PC-9 (cell line): ENCODE results near the gene ERG. TPM values are rescaled to one million over a fixed set of nuclear protein-coding genes. Genes with fewer than 3 reads are reported as not detected.

Experiments
- BruUV-seq: library from RNA; stranded (reverse); fragments of 400-500 nt; replicated peaks from 2 replicates; lab custom pipeline; 2021; lab: Mats Ljungman, UMichigan
- CTCF ChIA-PET: fragments of 300-600 bp; sonication (Branson Sonifier 250); formaldehyde crosslinking; loops from one replicate; lab custom pipeline; 2022; ENCODE audit warnings: antibody characterized with exemption; lab: Charles Lee
- POLR2A ChIA-PET: fragments of 300-600 bp; sonication (Branson Sonifier 250); formaldehyde crosslinking; loops from one replicate; lab custom pipeline; 2022; ENCODE audit warnings: antibody characterized with exemption; ENCODE audit not compliant: unreplicated experiment; lab: Charles Lee
- DNase-seq, 2 experiments: peaks; one replicate each; pipeline versions ENCODE4 v3.0.0 to v3.0.0-alpha.2; 2015 to 2022; ENCODE audit warnings: mixed read lengths in 1 of 2
- H2AFZ ChIP-seq: fragments of 200-600 bp; sonication (generic); 2 replicates; pipeline ENCODE4 v1.8.1; 2017; ENCODE audit warnings: antibody characterized with exemption
- H3F3A ChIP-seq: fragments of 200-600 bp; sonication (generic); 2 replicates; pipeline ENCODE4 v1.8.1; 2017; ENCODE audit warnings: antibody characterized with exemption, mild to moderate bottlenecking, low read depth; ENCODE audit not compliant: insufficient read depth
- H3K27ac ChIP-seq: fragments of 200-600 bp; sonication (generic); 2 replicates; pipeline ENCODE4 v1.6.1; 2016; ENCODE audit warnings: mixed run types
- H3K27me3 ChIP-seq: fragments of 200-600 bp; sonication (generic); 2 replicates; pipeline ENCODE4 v1.6.1; 2016; ENCODE audit warnings: low read depth, mixed run types; ENCODE audit not compliant: insufficient read depth
- H3K36me3 ChIP-seq: fragments of 200-600 bp; sonication (generic); 2 replicates; pipeline ENCODE4 v1.6.1; 2016; ENCODE audit warnings: low read depth, mixed run types
- H3K4me1 ChIP-seq: fragments of 200-600 bp; sonication (generic); replicated peaks from 2 replicates; pipeline ENCODE4 v1.6.1; 2016; ENCODE audit warnings: mixed run types; ENCODE audit not compliant: insufficient read depth
- H3K4me2 ChIP-seq: fragments of 200-600 bp; sonication (generic); 2 replicates; pipeline ENCODE4 v1.6.1; 2017; ENCODE audit warnings: mixed run types
- H3K4me3 ChIP-seq: fragments of 200-600 bp; sonication (generic); 2 replicates; pipeline ENCODE4 v1.6.1; 2016; ENCODE audit warnings: mixed run types
- H3K79me2 ChIP-seq: fragments of 200-600 bp; sonication (generic); 2 replicates; pipeline ENCODE4 v1.6.1; 2017; ENCODE audit warnings: low read depth, mixed run types
- H3K9me2 ChIP-seq: fragments of 200-600 bp; sonication (generic); 2 replicates; pipeline ENCODE4 v1.8.1; 2017; ENCODE audit warnings: mild to moderate bottlenecking; ENCODE audit not compliant: insufficient read depth
- H3K9me3 ChIP-seq: fragments of 200-600 bp; sonication (generic); 2 replicates; pipeline ENCODE4 v1.8.1; 2016; ENCODE audit warnings: low read depth; ENCODE audit not compliant: insufficient read depth
- H4K20me1 ChIP-seq: fragments of 200-600 bp; sonication (generic); 2 replicates; pipeline ENCODE4 v1.8.1; 2017; ENCODE audit not compliant: insufficient read depth
- CTCF ChIP-seq: fragments of 200-600 bp; sonication (generic); conservative IDR thresholded peaks from 2 replicates; pipeline ENCODE4 v1.6.1; 2017; ENCODE audit warnings: mixed run types, antibody characterized with exemption, mild to moderate bottlenecking, moderate library complexity
- EZH2 ChIP-seq: fragments of 200-600 bp; sonication (generic); IDR thresholded peaks from 2 replicates; pipeline ENCODE4 v1.8.0; 2017; ENCODE audit warnings: antibody characterized with exemption, low read depth
- intact Hi-C: fragments of 100-400 bp; cut with micrococcal nuclease; formaldehyde crosslinking; loops from one replicate; pipeline ENCODE4 v1.10.0; 2022; ENCODE audit not compliant: unreplicated experiment
- total RNA-seq: library from RNA; stranded (reverse); gene quantifications from 2 replicates; pipeline ENCODE4 v1.2.3, GENCODE V29; 2021

Gene ERG
- total RNA-seq, 1 experiment from 2014 or later = not detected

GRCh38 chr21:38358666-38359065, 139.6 kb downstream of the ERG start:
- intact Hi-C loops = loop anchor here (10.0 kb wide), 1 partner anchor 644 kb away; no protein-coding TSS in a partner anchor
- no peak overlapping the region for H3K4me2 ChIP-seq
- no TSS peak for BruUV-seq

GRCh38 chr21:38358098-38358497, 140.2 kb downstream of the ERG start:
- Histone ChIP-seq H3K36me3 (no peaks in the 10 kb centered on the region), H4K20me1 (no peaks in the 10 kb centered on the region), H2AFZ (no peak overlapping the region), H3K27me3 (no peaks in the 10 kb centered on the region), H3K27ac (no peak overlapping the region), H3K9me2 (no peaks in the 10 kb centered on the region), H3K9me3 (no peaks in the 10 kb centered on the region), H3K4me2 (no peak overlapping the region), H3K4me1 (no peaks in the 10 kb centered on the region), H3F3A (no peaks in the 10 kb centered on the region), H3K79me2 (no peaks in the 10 kb centered on the region), H3K4me3 (no peak overlapping the region)
- POLR2A ChIA-PET = no interaction called here
- TF ChIP-seq CTCF = no peak
- no peak for TF ChIP-seq EZH2
- CTCF ChIA-PET = no interaction called here
- BruUV-seq = no TSS peak
- intact Hi-C loops = loop anchor here (10.0 kb wide), 1 partner anchor 643 kb away; no protein-coding TSS in a partner anchor
- no peak for DNase-seq

More at GRCh38 chr21:38358666-38359065, 139.6 kb downstream of the ERG start:
- Histone ChIP-seq H4K20me1 (no peaks in the 10 kb centered on the region), H3K4me1 (no peaks in the 10 kb centered on the region), H3F3A (no peaks in the 10 kb centered on the region), H3K9me3 (no peaks in the 10 kb centered on the region), H3K4me3 (no peak overlapping the region), H2AFZ (no peak overlapping the region), H3K27ac (no peak overlapping the region), H3K36me3 (no peaks in the 10 kb centered on the region), H3K9me2 (no peaks in the 10 kb centered on the region), H3K27me3 (no peaks in the 10 kb centered on the region), H3K79me2 (no peaks in the 10 kb centered on the region)
- DNase-seq = no peak
- CTCF ChIA-PET = no interaction called here
- TF ChIP-seq EZH2 (no peak), CTCF (no peak)
- POLR2A ChIA-PET = no interaction called here

- Histone ChIP-seq H4K20me1 (no peaks in the 10 kb centered on the region), H3K9me2 (no peaks in the 10 kb centered on the region), H3K4me3 (no peak overlapping the region), H3K9me3 (no peaks in the 10 kb centered on the region), H3F3A (no peaks in the 10 kb centered on the region), H3K79me2 (no peaks in the 10 kb centered on the region), H3K27ac (no peak overlapping the region), H3K4me1 (no peaks in the 10 kb centered on the region), H3K27me3 (peaks cover 4% of the 10 kb centered on the region; the same call in 1 of the 2 replicates), H2AFZ (no peak overlapping the region), H3K4me2 (no peak overlapping the region), H3K36me3 (no peaks in the 10 kb centered on the region)
- intact Hi-C loops = loop anchor here (1.0 to 10.0 kb wide), 2 partner anchors 198 to 642 kb away; no protein-coding TSS in a partner anchor
- ChIA-PET CTCF (no interaction called here), POLR2A (no interaction called here)
- no TSS peak for BruUV-seq
- no peak for TF ChIP-seq EZH2
- no peak for TF ChIP-seq CTCF
- DNase-seq = no peak
These were observed 141.2 kb downstream of the ERG start for GRCh38 chr21:38356883-38357625.
